GM18526 (cell line): Measurements from ENCODE around the gene MTRF1.

Source experiments
- POLR2A ChIP-seq: IDR thresholded peaks from 3 replicates; pipeline ENCODE4 v1.6.1; 2011; ENCODE audit not compliant: insufficient read length; ENCODE audit errors: extremely low read depth

The MTRF1 gene

GRCh38 chr13:41294914-41295313 is 31.5 kb upstream of the MTRF1 start:
- TF ChIP-seq POLR2A: no peak

DNA sequence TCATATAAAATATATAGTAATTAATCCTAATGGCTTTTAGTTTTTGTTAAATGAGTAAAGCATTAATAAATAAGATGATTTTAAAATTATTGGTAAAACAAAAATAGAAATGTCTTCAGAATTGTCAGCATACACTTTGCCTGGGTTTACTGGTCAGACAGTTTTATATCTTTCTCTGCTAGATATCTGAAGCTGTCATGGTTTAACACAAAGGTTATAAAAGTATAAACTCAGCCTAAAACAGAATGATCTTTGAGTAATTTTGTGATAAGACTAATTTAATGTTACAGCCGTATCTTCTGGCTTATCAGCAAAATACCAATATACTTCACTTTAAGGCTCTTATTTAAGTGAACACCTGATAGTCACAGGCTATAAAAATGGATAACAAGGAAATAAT is 29.9 kb upstream of the MTRF1 start:
- no peak for TF ChIP-seq POLR2A

DNA sequence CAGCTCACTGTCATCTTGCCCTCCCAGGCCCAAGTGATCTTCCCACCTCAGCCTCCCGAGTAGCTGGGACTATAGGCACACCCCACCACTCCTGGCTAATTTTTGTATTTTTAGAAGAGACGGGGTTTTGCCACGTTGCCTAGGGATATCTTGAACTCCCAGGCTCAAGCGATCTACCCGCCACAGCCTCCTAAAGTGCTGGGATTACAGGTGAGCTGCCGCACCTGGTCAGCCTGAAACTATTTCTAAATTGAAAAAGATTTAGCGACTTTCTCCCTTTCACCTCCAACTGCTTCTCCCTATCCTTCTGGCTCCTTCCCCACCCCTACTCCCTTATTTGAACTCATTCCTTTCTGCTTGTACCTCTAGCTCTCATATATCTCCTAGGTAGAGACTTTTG is 27.9 kb upstream of the MTRF1 start:
- no peak for TF ChIP-seq POLR2A

- TF ChIP-seq POLR2A: no peak
Measured at GRCh38 chr13:41289463-41289881, 26.1 kb upstream of the MTRF1 start.

GRCh38 chr13:41286370-41286769 is 23.0 kb upstream of the MTRF1 start:
- no peak for TF ChIP-seq POLR2A

GRCh38 chr13:41284512-41285288 is 21.3 kb upstream of the MTRF1 start:
- TF ChIP-seq POLR2A: no peak

DNA sequence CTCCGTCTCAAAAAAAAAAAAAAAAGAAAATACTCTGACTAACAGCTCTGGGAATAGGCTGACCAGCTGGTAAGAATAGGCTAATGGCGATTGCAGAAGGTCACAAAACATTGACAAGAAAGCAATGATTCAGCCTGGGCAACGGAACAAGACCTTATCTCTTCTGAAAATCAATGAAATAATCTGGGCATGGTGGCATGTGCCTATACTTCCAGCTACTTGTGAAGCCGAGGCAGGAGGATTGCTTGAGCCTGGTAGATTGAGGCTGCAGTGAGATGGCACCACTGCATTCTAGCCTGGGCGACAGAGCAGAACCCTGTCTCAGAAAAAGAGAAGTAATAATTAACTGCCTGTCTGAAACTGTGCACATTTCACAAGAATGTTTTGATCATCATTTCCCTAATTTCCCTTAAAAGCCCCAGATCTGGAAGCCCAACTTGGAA is 18.8 kb upstream of the MTRF1 start:
- TF ChIP-seq POLR2A: no peak

- no peak for TF ChIP-seq POLR2A
Measured at GRCh38 chr13:41276824-41277223, 13.4 kb upstream of the MTRF1 start.

DNA sequence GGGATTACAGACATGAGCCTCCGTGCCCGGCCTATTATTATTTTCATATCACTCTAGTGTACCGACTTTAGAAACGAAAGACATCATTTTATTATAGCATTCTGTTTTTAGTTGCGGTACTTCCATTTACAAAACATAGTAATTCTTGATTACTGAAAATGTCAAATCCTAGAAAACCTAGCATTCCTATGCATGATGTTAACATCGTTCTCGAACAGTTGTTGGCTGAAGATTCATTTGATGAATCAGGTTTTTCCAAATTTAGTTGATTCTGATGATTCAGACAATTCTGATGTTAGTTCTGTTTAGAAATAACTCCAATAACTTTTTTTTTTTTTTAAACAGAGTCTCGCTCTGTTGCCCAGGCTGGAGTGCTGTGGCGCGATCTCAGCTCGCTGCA is 11.5 kb upstream of the MTRF1 start:
- no peak for TF ChIP-seq POLR2A

- no peak for TF ChIP-seq POLR2A
Measured at GRCh38 chr13:41273831-41274441, 10.6 kb upstream of the MTRF1 start.

DNA sequence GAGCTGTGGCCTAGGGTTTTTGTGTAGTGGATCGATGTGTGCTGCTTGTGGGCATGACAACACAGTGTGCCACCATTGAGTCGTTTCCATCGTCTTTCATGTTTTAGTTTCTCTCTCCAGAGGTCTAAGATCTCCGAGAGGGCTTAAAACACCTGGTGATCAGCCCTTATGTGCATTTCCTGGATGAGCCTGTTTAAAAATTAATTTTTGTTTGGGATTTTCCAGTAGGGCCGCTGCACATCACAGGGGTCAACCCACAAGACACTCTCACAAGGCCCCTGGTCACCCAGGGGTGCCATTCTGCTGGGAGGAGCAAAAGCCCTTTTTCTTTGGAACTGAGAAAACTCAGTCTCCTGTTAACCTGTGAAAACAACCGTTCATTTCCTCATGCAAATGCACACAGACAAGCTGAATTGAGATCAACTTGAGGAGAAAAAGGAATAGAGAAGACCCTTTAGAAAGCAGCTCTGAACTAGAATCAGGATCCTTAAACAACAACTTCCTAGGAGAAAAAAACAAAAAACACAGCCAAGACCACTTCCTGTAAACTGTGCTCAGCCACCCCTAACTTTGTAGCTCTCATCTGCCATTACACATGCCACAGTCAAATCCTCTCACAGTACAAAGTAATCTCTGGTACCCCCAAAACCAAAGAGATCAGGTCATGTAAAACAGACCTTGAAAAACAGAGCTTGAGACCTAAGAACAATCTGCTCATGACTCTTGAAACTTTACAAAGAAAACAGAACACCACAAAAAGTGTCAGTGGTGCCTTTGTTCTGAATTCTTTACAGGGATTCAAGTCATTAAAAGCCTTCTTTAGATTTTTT is 8.3 kb upstream of the MTRF1 start:
- no peak for TF ChIP-seq POLR2A

GRCh38 chr13:41268764-41269163 is 5.4 kb upstream of the MTRF1 start:
- no peak for TF ChIP-seq POLR2A

DNA sequence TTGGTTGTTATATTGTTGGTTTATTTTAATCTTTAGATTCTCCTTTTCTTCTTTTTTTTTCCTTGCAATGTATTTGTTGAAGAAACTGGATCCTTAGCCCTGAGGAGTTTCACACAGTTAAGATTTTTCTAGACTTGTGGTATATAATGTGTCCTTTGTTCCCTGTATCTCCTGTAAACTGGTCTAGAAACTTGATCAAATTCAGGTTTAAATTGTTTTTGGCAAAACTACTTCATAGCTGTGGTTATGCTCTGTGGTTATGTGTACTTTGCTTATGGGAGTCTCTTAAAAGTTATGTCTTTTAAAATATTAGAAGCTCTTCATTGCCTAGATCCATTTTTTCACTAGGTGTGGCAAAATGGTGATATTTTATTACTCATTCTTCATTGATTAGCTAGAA is 3.7 kb upstream of the MTRF1 start:
- no peak for TF ChIP-seq POLR2A

- no peak for TF ChIP-seq POLR2A
Measured at GRCh38 chr13:41259875-41260501, 3.4 kb downstream of the MTRF1 start.

DNA sequence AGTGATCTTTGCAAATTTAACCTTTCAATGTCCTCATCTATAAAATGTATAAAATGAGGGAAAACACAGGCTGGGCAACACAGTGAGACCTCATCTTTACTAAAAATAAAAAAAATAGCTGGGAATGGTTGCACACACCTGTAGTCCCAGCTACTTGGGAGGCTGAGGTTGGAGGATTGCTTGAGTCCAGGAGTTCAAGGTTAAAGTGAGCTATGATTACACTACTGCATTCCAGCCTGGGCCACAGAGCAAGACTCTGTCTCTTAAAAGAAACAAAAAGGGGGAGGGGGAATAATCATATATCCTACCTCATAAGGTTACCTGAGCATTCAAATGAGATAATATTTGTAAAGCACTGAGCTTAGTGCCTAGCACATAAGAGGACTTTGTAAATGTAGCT is 5.8 kb downstream of the MTRF1 start:
- TF ChIP-seq POLR2A: no peak

DNA sequence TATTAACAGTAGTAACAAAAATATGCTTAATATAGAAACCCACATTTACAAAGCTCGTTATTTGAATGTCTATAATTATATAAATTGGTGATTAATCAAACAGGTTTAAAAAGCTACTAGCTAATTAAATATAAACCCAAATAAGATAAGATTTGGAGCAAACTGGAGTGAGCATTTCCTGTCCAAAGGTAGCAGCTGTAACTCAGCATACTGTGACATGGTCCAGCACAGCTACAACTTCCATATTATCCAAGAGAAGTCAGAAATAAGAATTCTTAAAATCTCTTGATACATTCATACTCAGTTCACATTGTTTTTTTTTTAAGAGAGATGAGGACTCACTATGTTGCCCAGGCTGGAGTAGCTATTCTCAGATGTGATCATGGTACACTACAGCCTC is 8.5 kb downstream of the MTRF1 start:
- no peak for TF ChIP-seq POLR2A

- TF ChIP-seq POLR2A: no peak
Measured at GRCh38 chr13:41250993-41251392, 12.4 kb downstream of the MTRF1 start.
